Stomach (tissue), 4 donors: ENCODE measurements around the gene SLC38A3.

Source experiments
- CTCF ChIP-seq, 7 experiments: fragments of 450-650 bp in 4 of 7; fragments of 200-600 bp in 3 of 7; sonication (generic) in 3 of 7; IDR thresholded peaks; one replicate each; pipeline ENCODE4 v1.5.1; 2016 to 2019; ENCODE audit warnings: antibody characterized with exemption in 7 of 7, control low read depth in 2 of 7, mild to moderate bottlenecking in 1 of 7
- POLR2A ChIP-seq, 4 donors: fragments of 450-650 bp; IDR thresholded peaks; one replicate each; pipeline ENCODE4 v1.6.1; 2016; ENCODE audit warnings: antibody characterized with exemption in 4 of 4, control low read depth in 2 of 4, mild to moderate bottlenecking in 1 of 4, moderate library complexity in 1 of 4

GRCh38 chr3:50264383-50264963 is 59.4 kb downstream of the SLC38A3 start:
- TF ChIP-seq CTCF (IDR thresholded peaks at IDR 0.05) (no peak), POLR2A (IDR thresholded peaks at IDR 0.05) (no peak)
